ENCODE data around the gene ZNF853. TPM values are rescaled to one million over a fixed set of nuclear protein-coding genes. Genes with fewer than 3 reads are reported as not detected.

Gene ZNF853
- total RNA-seq, 2 experiments from 2014 or later, result 0.55 to 0.60 TPM

GRCh38 chr7:6652446-6653011 lies 37.1 kb downstream of the ZNF853 start:
- no peak overlapping the region for H3K4me3 ChIP-seq (ENCODE audit: low read depth, low read length, poor library complexity, severe bottlenecking)
- no peak for TF ChIP-seq EZH2phosphoT487 (IDR thresholded peaks at IDR 0.05; ENCODE audit: borderline replicate concordance, low read depth, low read length)
- TF ChIP-seq CTCF (conservative IDR thresholded peaks at IDR 0.05; ENCODE audit: low read length), result no peak
- H3K36me3 ChIP-seq (ENCODE audit: insufficient read depth, low read length), result peaks cover 72% of the 10 kb centered on the region
- no peaks in the 10 kb centered on the region for H3K79me2 ChIP-seq (ENCODE audit: insufficient read depth, low read depth, low read length)
- no peaks in the 10 kb centered on the region for H3K9me2 ChIP-seq (ENCODE audit: insufficient read depth, low read length)
- H3K27ac ChIP-seq (ENCODE audit: low read depth, low read length, poor library complexity, severe bottlenecking), result no peak overlapping the region
- CTCF ChIA-PET (ENCODE audit: unreplicated experiment), result no interaction called here
- intact Hi-C loops (cut with micrococcal nuclease; ENCODE audit: unreplicated experiment), result no loop called here
- H4K20me1 ChIP-seq (ENCODE audit: insufficient read depth, low read length), result no peaks in the 10 kb centered on the region
- no peaks in the 10 kb centered on the region for H3K9me3 ChIP-seq (ENCODE audit: low read length)
- DNase-seq (ENCODE audit: low spot score), result no peak
- H3K4me2 ChIP-seq (ENCODE audit: low read length), result no peak overlapping the region
- no peak overlapping the region for H2AFZ ChIP-seq (ENCODE audit: low read length)
- no peaks in the 10 kb centered on the region for H3K4me1 ChIP-seq (ENCODE audit: insufficient read depth, low read length, poor library complexity, severe bottlenecking)
- no TSS peak for BruUV-seq (replicated peaks)
- POLR2A ChIA-PET, result no interaction called here

GRCh38 chr7:6653071-6654003 lies 37.9 kb downstream of the ZNF853 start:
- POLR2A ChIA-PET, result no interaction called here
- Histone ChIP-seq H2AFZ (ENCODE audit: low read length) (no peak overlapping the region), H3K4me2 (ENCODE audit: low read length) (no peak overlapping the region), H3K79me2 (ENCODE audit: insufficient read depth, low read depth, low read length) (no peaks in the 10 kb centered on the region), H3K4me3 (ENCODE audit: low read depth, low read length, poor library complexity, severe bottlenecking) (no peak overlapping the region), H3K9me2 (ENCODE audit: insufficient read depth, low read length) (no peaks in the 10 kb centered on the region), H4K20me1 (ENCODE audit: insufficient read depth, low read length) (no peaks in the 10 kb centered on the region), H3K9me3 (ENCODE audit: low read length) (no peaks in the 10 kb centered on the region), H3K27ac (ENCODE audit: low read depth, low read length, poor library complexity, severe bottlenecking) (no peak overlapping the region), H3K4me1 (ENCODE audit: insufficient read depth, low read length, poor library complexity, severe bottlenecking) (no peaks in the 10 kb centered on the region), H3K36me3 (ENCODE audit: insufficient read depth, low read length) (peaks cover 64% of the 10 kb centered on the region)
- no TSS peak for BruUV-seq (replicated peaks)
- DNase-seq (ENCODE audit: low spot score), result no peak
- CTCF ChIA-PET (ENCODE audit: unreplicated experiment), result no interaction called here
- intact Hi-C loops (cut with micrococcal nuclease; ENCODE audit: unreplicated experiment), result no loop called here
- no peak for TF ChIP-seq CTCF (conservative IDR thresholded peaks at IDR 0.05; ENCODE audit: low read length)
- TF ChIP-seq EZH2phosphoT487 (IDR thresholded peaks at IDR 0.05; ENCODE audit: borderline replicate concordance, low read depth, low read length), result no peak

All from OCI-LY7 (cell line).